HAP-1 (cell line): ENCODE data around the gene PALD1.

Source experiments
- DNase-seq, 2 experiments: peaks; one replicate each; pipeline ENCODE4 v3.0.0-alpha.2; 2016 to 2020; ENCODE audit warnings: low spot score in 2 of 2
- H3K27me3 ChIP-seq: fragments of 250-450 bp; sonication (Bioruptor Pico); 2 replicates; pipeline ENCODE4 v1.5.1; 2020; ENCODE audit warnings: low read depth, mild to moderate bottlenecking, moderate library complexity
- H3K36me3 ChIP-seq: fragments of 250-450 bp; sonication (Bioruptor Pico); replicated peaks from 2 replicates; pipeline ENCODE4 v1.5.1; 2020; ENCODE audit warnings: mild to moderate bottlenecking
- H3K4me1 ChIP-seq: fragments of 250-450 bp; sonication (Bioruptor Pico); 2 replicates; pipeline ENCODE4 v1.5.1; 2020; ENCODE audit warnings: mild to moderate bottlenecking
- H3K4me3 ChIP-seq: fragments of 250-450 bp; sonication (Bioruptor Pico); 2 replicates; pipeline ENCODE4 v1.5.1; 2020; ENCODE audit warnings: mild to moderate bottlenecking, moderate library complexity
- H3K9me3 ChIP-seq: fragments of 250-450 bp; sonication (Bioruptor Pico); 2 replicates; pipeline ENCODE4 v1.5.1; 2020; ENCODE audit warnings: mild to moderate bottlenecking, moderate library complexity
- in situ Hi-C: fragments of 300-500 bp; cut with MboI; formaldehyde crosslinking; loops from 3 replicates; pipeline ENCODE4 v1.14.3; 2020; ENCODE audit warnings: low sequenced_read_pairs, inconsistent platforms, mixed read lengths

PALD1 gene

DNA sequence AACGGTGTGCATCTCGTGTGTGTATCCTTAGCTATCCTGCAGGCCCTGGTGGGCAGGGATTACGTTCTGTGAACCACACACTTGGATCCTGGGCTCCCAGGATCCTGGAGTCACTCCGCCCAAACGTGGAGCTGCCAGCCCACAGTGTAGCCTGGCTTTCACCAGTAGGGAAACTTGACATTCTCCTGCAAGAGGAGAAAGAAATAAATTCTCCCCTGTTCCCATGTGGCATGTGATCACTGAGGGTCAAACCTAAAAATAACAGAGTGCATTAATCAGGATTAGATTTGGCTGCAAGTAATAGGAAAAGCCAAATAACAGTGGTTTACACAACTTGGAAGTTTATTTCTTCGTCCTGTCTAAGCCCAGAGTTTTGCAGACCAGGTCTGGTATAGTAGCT lies 32.3 kb downstream of the PALD1 start:
- Histone ChIP-seq H3K4me3 (no peak overlapping the region), H3K4me1 (no peaks in the 10 kb centered on the region), H3K9me3 (no peaks in the 10 kb centered on the region), H3K36me3 (no peaks in the 10 kb centered on the region), H3K27me3 (no peaks in the 10 kb centered on the region)
- in situ Hi-C loops, result no loop called here
- DNase-seq, result no peak

DNA sequence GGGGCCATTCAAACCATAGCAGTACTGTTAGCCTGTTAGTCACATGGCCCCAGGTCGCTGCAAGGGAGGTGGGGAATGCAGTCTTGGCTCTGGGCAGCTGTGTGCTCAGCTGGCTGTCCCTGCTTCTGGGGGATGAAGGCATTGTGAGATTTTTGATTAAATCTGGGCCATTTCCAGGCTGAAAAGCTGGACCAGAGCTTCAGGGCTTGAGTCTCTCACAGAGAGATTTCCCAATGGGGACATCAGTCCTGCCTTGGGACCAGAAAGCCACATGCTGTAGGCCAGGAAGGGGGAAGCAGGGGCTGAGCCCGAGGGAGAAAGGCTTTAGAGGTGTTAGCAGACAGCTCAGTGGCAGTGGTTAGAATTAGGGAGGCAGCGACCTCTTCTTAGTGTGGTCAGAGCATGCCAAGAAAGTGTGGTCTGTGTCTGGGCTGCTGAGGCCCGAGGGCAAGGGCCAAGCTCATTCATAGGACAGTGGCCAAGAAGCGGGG lies 33.6 kb downstream of the PALD1 start:
- peak in 1 of 2 experiments; percentile 40 for DNase-seq
- Histone ChIP-seq H3K36me3 (no peaks in the 10 kb centered on the region), H3K4me1 (no peaks in the 10 kb centered on the region), H3K9me3 (no peaks in the 10 kb centered on the region), H3K27me3 (no peaks in the 10 kb centered on the region), H3K4me3 (no peak overlapping the region)
- in situ Hi-C loops, result no loop called here

DNA sequence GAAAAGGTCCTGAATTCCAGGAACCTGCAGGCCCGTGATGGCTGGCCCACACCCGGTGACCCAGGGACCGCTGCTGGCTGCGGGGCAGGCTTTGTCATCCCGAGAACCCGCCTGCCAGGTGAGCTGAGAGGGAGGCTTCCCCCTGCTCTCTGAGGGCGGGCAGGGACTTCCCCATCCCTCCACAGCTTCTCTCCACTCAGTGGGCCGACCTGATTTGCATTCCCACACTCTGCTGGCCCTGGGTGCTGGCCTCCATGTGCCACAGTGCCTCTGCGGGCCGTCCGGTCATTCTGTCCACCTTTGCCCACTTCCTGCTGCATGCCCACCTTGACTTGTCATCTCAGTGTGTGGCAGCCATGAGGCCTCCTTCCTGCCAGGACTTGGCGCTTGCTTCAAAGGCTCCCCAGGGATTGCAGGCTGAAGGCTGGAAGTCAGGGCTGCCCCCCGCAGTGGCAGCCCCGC lies 35.3 kb downstream of the PALD1 start:
- no peaks in the 10 kb centered on the region for H3K27me3 ChIP-seq
- H3K4me1 ChIP-seq, result no peaks in the 10 kb centered on the region
- H3K4me3 ChIP-seq, result no peak overlapping the region
- no peak for DNase-seq
- no peaks in the 10 kb centered on the region for H3K36me3 ChIP-seq
- no peaks in the 10 kb centered on the region for H3K9me3 ChIP-seq
- in situ Hi-C loops, result no loop called here

DNA sequence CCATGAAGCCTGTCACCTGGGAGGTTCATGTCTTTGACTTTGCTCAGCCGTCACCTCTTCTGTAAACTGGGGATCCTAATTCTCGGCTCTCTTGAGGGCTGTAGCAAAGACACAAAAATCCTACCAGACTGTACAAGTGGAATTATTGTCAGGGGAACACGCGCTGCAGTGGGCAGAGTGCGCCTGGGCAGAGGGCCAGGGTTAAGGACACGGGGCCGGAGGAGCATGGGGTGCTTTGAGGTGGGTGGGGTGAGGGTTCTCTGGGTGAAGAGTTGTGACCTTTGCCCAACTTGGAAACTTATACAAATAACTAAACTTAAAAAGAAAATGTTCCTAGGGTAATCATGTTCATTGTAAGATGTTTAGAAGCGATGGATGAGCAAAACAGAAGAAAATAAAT lies 36.0 kb downstream of the PALD1 start:
- Histone ChIP-seq H3K9me3 (no peaks in the 10 kb centered on the region), H3K27me3 (no peaks in the 10 kb centered on the region), H3K4me1 (no peaks in the 10 kb centered on the region), H3K36me3 (no peaks in the 10 kb centered on the region), H3K4me3 (no peak overlapping the region)
- DNase-seq, result no peak
- in situ Hi-C loops, result no loop called here

DNA sequence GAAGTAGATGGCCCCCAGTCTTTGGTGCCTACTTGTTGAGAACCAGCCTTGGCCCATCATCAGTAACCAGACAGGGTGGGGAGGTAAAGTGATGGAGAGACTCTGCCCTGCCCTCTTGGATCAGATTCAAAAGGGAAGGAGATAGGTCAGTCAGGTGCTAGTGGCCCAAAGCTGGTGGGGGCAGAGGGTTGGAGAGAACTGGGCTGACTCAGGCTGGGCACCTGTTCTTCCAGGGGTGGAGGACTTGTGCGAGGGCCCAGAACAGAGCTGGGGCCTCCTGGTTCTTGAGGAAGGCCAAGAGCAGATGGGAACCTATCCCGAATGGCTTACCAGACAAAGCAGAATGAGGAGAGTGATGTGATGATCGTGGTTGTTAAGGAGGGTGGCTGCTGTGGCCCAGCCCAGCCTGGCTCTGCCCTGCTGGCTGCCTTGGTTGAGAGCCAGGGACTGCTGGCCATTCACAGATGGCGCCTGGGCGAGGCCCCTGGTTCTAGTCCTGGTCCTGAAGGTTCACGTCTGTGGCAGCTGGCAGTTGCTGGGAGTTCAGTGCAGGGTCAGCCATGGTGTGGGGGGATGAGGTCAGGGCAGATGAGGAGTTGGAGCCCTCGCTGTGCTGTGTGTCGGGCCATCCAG lies 36.6 kb downstream of the PALD1 start:
- in situ Hi-C loops, result no loop called here
- Histone ChIP-seq H3K4me1 (no peaks in the 10 kb centered on the region), H3K36me3 (no peaks in the 10 kb centered on the region), H3K27me3 (no peaks in the 10 kb centered on the region), H3K4me3 (no peak overlapping the region), H3K9me3 (no peaks in the 10 kb centered on the region)
- no peak for DNase-seq

DNA sequence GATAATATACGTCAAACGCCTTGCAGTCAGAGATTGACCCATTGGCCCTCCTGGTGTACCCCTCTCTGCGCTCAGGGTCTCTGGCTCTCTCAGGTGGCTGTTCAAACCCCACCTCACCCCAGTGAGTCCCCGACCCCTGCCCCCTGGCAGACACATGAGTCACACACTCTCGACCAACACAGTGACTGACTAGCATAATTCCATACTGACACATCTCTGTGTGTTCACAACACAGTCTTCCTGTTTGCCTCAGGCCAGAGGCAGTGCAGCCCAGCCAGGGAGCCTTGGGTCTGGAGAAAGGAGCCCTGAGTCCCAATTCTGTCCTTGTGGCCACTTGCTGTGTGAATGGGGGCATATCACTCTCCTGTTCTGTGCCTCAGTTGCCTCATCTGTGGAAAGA lies 40.1 kb downstream of the PALD1 start:
- in situ Hi-C loops, result no loop called here
- Histone ChIP-seq H3K9me3 (no peaks in the 10 kb centered on the region), H3K4me3 (no peak overlapping the region), H3K36me3 (no peaks in the 10 kb centered on the region), H3K27me3 (no peaks in the 10 kb centered on the region), H3K4me1 (no peaks in the 10 kb centered on the region)
- DNase-seq, result no peak

DNA sequence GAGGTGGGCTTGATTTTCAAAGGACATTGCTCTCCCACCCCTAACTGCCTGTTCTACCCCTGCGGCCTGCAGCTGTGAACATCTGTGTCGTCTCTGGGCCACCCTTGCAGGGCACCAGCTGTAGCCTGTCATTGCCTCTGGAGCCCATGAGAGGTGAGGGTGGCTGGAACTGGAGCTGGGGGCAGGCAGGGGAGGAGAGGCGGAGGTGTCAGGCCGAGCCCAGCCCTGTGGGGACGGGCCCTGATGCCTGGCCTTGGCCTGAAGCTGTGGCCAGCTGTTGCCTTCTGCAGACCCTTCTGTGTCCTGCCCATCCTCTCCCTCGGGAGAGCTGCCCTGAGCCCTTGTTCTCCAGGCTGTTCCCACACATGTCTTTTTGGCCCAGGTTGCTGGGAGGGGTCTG lies 44.5 kb downstream of the PALD1 start:
- DNase-seq, result no peak
- in situ Hi-C loops, result no loop called here

DNA sequence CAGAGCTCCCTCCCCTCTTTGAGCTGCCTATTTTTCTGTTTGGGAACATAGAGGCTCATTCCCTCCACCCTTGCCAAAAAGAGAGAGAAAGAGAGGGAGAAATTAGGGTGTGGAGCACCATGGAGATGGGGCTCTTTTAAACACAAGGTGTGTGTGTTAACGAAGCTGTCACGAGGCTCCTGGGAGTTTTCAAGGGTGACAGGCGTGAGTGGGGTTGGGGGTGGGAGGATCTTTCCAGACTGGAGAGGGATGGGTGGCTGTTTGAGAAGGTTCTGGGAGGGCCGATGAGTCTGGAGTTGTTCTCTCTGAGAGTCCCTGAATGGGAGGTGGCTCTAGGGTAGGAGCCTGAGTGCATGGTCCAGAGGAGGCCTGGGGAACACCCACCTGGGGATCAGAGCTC lies 45.0 kb downstream of the PALD1 start:
- Histone ChIP-seq H3K4me3 (no peak overlapping the region), H3K27me3 (no peaks in the 10 kb centered on the region), H3K36me3 (no peaks in the 10 kb centered on the region), H3K9me3 (no peaks in the 10 kb centered on the region), H3K4me1 (no peaks in the 10 kb centered on the region; the same call in 1 of the 2 replicates)
- DNase-seq, result no peak
- in situ Hi-C loops, result no loop called here

More for the DNA sequence above, 44.5 kb downstream of the PALD1 start:
- no peaks in the 10 kb centered on the region for H3K4me1 ChIP-seq
- no peaks in the 10 kb centered on the region for H3K9me3 ChIP-seq
- no peaks in the 10 kb centered on the region for H3K27me3 ChIP-seq
- no peaks in the 10 kb centered on the region for H3K36me3 ChIP-seq
- H3K4me3 ChIP-seq, result no peak overlapping the region

DNA sequence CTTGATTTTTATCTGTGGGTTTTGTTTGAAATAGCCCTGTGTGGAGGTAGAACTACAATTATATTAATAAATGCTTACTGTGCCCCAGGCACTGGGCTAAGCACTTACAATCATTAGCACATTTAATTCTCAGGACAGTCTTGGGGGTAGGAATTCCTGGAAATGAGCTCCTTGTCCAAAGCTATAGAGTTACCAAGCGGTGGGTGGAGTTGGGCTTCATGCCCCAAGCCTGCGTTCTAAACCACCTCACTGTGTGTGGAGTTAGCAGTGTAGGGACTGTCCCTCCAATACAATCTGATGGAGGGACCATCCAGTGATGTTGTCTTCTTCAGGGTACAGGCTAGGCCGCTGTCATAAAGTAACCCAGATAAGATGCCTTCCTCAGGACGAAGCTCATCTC lies 49.7 kb downstream of the PALD1 start:
- no peaks in the 10 kb centered on the region for H3K9me3 ChIP-seq
- H3K27me3 ChIP-seq, result no peaks in the 10 kb centered on the region
- in situ Hi-C loops, result no loop called here
- no peaks in the 10 kb centered on the region for H3K36me3 ChIP-seq
- no peak for DNase-seq
- H3K4me3 ChIP-seq, result no peak overlapping the region
- no peaks in the 10 kb centered on the region; the same call in 1 of the 2 replicates for H3K4me1 ChIP-seq

DNA sequence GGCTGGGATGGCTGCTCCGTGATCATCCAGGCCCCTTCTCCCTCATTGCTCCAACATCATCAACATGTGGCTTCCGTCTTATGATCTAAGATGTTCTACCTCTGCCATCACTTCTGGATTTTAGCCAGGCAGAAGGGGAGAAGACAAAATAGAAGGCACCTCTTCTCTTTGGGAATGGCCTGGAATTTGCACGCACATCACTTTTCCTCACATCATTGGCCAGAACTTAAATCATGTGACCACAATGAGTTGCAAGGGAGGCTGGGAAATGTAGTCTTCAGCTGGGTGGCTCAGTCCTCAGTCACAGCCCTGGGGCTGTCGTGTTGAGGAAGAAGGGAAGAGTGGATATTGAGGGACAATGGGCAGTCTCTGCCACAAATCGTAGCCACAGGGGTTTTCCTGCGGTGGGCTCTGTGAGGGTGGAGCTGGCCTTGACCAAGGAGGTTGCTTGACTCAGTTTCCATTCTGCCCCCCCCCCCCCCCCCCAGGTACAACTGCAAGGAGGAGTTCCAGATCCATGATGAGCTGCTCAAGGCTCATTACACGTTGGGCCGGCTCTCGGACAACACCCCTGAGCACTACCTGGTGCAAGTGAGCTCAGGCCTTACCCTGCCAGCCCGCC lies 50.3 kb downstream of the PALD1 start:
- in situ Hi-C loops, result no loop called here
- Histone ChIP-seq H3K9me3 (no peaks in the 10 kb centered on the region), H3K4me3 (no peak overlapping the region), H3K27me3 (no peaks in the 10 kb centered on the region), H3K36me3 (no peaks in the 10 kb centered on the region), H3K4me1 (no peaks in the 10 kb centered on the region; the same call in 1 of the 2 replicates)
- DNase-seq, result peak; percentile 36 to 58

DNA sequence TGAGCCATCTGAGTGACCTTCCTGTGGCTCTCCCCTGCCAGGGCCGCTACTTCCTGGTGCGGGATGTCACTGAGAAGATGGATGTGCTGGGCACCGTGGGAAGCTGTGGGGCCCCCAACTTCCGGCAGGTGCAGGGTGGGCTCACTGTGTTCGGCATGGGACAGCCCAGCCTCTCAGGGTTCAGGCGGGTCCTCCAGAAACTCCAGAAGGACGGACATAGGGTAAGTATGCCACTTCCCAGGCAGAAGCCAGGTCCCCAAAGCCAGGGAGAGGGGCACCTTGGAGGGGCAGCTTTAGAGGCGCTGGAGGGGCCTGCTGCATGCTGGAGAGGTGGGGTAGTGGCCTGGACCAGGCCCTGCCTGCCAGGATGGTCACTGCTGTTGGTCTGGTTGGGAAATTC lies 51.3 kb downstream of the PALD1 start:
- Histone ChIP-seq H3K9me3 (no peaks in the 10 kb centered on the region), H3K27me3 (no peaks in the 10 kb centered on the region), H3K36me3 (no peaks in the 10 kb centered on the region), H3K4me3 (no peak overlapping the region), H3K4me1 (no peaks in the 10 kb centered on the region; the same call in 1 of the 2 replicates)
- in situ Hi-C loops, result no loop called here
- no peak for DNase-seq

DNA sequence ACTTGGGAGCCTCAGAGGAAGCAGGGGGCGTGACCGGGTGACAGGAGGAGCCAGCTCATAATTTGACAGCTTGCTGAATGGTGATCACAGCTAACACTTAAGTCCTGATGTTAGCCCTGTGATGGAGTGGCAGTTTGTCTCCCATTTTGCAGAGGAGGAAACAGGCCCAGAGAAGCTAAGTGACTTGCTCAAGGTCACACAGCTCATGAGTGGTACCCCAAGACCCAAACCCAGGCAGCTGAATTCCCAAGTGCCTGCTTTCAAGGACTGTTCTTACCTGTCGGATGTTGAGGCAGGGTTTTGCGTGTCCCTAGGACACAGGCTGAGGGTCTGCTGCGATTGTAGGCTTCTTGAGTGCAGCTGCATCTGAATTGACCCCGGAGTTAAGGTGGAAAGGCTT lies 51.7 kb downstream of the PALD1 start:
- no peak overlapping the region for H3K4me3 ChIP-seq
- no peaks in the 10 kb centered on the region for H3K36me3 ChIP-seq
- in situ Hi-C loops, result no loop called here
- no peaks in the 10 kb centered on the region; the same call in 1 of the 2 replicates for H3K4me1 ChIP-seq
- no peak for DNase-seq
- H3K9me3 ChIP-seq, result no peaks in the 10 kb centered on the region
- no peaks in the 10 kb centered on the region for H3K27me3 ChIP-seq

DNA sequence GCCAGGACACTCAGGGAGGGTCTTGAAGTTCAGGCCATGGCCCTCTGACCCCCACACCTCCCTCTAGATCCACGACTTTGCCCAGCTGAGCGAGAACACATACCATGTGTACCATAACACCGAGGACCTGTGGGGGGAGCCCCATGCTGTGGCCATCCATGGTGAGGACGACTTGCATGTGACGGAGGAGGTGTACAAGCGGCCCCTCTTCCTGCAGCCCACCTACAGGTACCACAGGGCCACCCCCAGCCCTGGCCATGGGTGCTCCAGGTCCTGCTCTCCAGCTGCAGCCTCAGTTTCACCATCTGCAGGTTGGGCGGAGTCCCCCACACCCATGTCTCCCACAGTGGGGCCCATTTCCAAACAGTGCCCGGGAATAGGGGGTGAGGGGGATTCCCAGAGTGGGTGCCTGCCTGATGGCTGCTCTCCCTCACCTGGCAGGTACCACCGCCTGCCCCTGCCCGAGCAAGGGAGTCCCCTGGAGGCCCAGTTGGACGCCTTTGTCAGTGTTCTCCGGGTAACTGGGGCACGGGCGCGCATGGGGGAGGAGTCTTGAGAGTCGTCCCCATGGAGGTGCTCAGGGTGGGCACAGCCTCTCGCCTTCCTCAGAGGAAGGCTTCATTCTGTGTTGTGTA lies 54.1 kb downstream of the PALD1 start:
- in situ Hi-C loops, result no loop called here
- DNase-seq, result no peak
- Histone ChIP-seq H3K36me3 (no peaks in the 10 kb centered on the region), H3K4me1 (no peaks in the 10 kb centered on the region; the same call in 1 of the 2 replicates), H3K4me3 (no peak overlapping the region), H3K9me3 (no peaks in the 10 kb centered on the region), H3K27me3 (no peaks in the 10 kb centered on the region)

DNA sequence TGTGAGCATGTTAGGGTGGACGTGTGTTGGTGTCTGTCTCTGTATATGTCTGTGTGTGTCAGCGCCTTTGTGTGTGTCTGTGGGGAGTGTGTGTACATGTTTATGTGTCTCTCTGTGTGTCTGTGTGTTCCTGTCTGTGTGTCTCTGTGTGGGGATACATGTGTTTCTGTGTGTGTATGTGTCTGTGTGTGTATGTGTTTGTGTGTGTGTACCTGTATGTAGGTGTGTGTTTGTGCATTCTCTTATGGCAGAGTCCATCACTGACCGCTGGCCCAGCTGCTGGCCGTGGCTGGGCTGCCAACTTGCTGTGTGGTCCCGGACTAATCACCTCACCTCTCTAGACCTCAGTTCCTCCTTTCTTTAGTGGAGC lies 54.6 kb downstream of the PALD1 start:
- Histone ChIP-seq H3K27me3 (no peaks in the 10 kb centered on the region), H3K4me3 (no peak overlapping the region), H3K9me3 (no peaks in the 10 kb centered on the region), H3K4me1 (no peaks in the 10 kb centered on the region; the same call in 1 of the 2 replicates), H3K36me3 (0 out of 2 replicates have a peak, but pooled peaks cover under 1% of the 10 kb centered on the region)
- no peak for DNase-seq
- in situ Hi-C loops, result no loop called here
